Measurements from ENCODE around the gene LRBA. TPM values are rescaled to one million over a fixed set of nuclear protein-coding genes. Genes with fewer than 3 reads are reported as not detected.

The LRBA gene
- total and polyA plus RNA-seq, 2 of the 4 experiments (the other 2 are of a cell fraction): 10.2 to 51.6 TPM

DNA sequence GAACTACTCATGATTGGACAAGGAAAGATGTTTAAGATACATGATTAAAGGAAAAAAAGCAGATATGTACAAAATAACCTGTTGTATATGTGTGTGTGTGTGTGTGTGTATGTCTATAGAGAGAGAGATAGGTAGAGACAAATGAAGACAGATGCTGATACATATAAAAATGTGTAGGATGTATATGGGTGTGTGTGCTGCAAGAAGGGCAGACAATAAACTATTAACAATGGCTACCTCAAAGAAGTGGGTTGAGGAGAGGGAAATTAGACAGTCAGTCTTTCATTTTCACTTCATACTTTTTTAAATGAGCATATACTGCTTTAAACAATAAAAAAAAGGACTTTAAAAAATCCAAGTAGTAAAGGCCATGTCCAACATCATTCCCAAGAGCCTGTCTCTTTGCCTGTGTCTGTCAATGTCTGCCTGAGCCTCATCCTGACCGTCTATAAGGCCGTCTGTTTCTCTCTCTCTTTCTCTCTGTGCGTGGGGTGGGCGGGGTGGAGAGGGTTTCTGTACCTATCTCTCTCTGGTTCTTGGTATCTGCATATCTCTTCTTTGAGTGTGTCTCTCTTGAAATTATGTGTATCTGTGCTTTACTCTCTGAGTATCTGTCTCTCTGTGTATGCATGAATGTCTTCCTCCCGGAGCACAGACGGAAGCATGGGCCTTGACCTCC, 62.8 kb downstream of the LRBA start:
- in situ Hi-C loops (cut with MboI; ENCODE audit: low sequenced_read_pairs): no loop called here
- Histone ChIP-seq H3K9me3 (ENCODE audit: control insufficient read depth, insufficient read depth, low read length) (no peaks in the 10 kb centered on the region), H3K9ac (ENCODE audit: low read depth, low read length) (no peak overlapping the region), H3K4ac (ENCODE audit: low read depth, low read length) (no peak overlapping the region), H3K23ac (ENCODE audit: low read depth, low read length) (no peak overlapping the region), H2AFZ (replicated peaks; ENCODE audit: low read length, poor library complexity) (no peak overlapping the region), H2BK120ac (ENCODE audit: low read depth, low read length) (no peak overlapping the region), H2AK5ac (ENCODE audit: low read depth, low read length) (no peak overlapping the region), H3K27me3 (ENCODE audit: control insufficient read depth, insufficient read depth, low read length) (no peaks in the 10 kb centered on the region), H3K4me3 (ENCODE audit: insufficient read depth, low read depth, low read length) (no peak overlapping the region), H2BK15ac (ENCODE audit: low read depth, low read length) (no peak overlapping the region), H3K36me3 (ENCODE audit: control insufficient read depth, insufficient read depth, low read length) (no peaks in the 10 kb centered on the region), H4K20me1 (ENCODE audit: insufficient read depth, low read length) (no peaks in the 10 kb centered on the region), H3K56ac (ENCODE audit: extremely low read depth, insufficient read depth, low read length) (no peak overlapping the region), H4K91ac (ENCODE audit: insufficient read depth, low read depth, low read length) (no peak overlapping the region), H3K4me2 (ENCODE audit: low read depth, low read length) (no peak overlapping the region), H3K27ac (ENCODE audit: insufficient read depth, low read length) (no peak overlapping the region), H3K79me1 (ENCODE audit: low read depth in 1 of 2, low read length in 2 of 2) (peaks cover 0 to 5% of the 10 kb centered on the region in 2 experiments; a peak in 2 of 4 replicates), H4K8ac (ENCODE audit: low read depth in 2 of 2, low read length in 2 of 2) (no peak overlapping the region), H3K18ac (ENCODE audit: low read depth, low read length) (no peak overlapping the region), H4K5ac (ENCODE audit: low read depth, low read length) (no peak overlapping the region), H2BK20ac (ENCODE audit: low read depth, low read length) (no peak overlapping the region), H3K14ac (replicated peaks; ENCODE audit: low read depth, low read length) (no peak overlapping the region), H2BK5ac (ENCODE audit: low read depth, low read length, poor library complexity, severe bottlenecking) (no peak overlapping the region), H3K9me1 (ENCODE audit: insufficient read depth, low read length) (no peaks in the 10 kb centered on the region), H2AK9ac (replicated peaks; ENCODE audit: low read depth, low read length, poor library complexity) (no peak overlapping the region), H3K4me1 (ENCODE audit: control insufficient read depth, insufficient read depth, low read length) (no peaks in the 10 kb centered on the region)
- ChIA-PET CTCF (no interaction called here), POLR2A (ENCODE audit: unreplicated experiment) (no interaction called here)
- dilution Hi-C loops (cut with HindIII; ENCODE audit: low sequenced_read_pairs, unreplicated experiment): no loop called here
- ATAC-seq (ENCODE audit: low read depth) (no peak), DNase-seq (no peak)
- WGBS, 2 experiments (ENCODE audit: extremely low coverage in 2 of 2, insufficient read length in 1 of 2): no CpG with 5 or more reads among the region's 6 CpGs
- BruUV-seq (replicated peaks): no TSS peak
- TF ChIP-seq CHD1 (IDR thresholded peaks at IDR 0.05; ENCODE audit: low read depth, low read length): no peak
- no peak for TF ChIP-seq RCOR1 (IDR thresholded peaks at IDR 0.05; ENCODE audit: insufficient replicate concordance, low read length)
- TF ChIP-seq MAZ (IDR thresholded peaks at IDR 0.05; ENCODE audit: borderline replicate concordance, low read depth, low read length): no peak
- no peak for TF ChIP-seq BHLHE40 (IDR thresholded peaks at IDR 0.05; ENCODE audit: low read depth, low read length)
- no peak for TF ChIP-seq SMC3 (IDR thresholded peaks at IDR 0.05; ENCODE audit: low read depth, low read length)
- no peak for TF ChIP-seq CEBPB (IDR thresholded peaks at IDR 0.05; ENCODE audit: low read depth, low read length)
- TF ChIP-seq, protein P1, sequence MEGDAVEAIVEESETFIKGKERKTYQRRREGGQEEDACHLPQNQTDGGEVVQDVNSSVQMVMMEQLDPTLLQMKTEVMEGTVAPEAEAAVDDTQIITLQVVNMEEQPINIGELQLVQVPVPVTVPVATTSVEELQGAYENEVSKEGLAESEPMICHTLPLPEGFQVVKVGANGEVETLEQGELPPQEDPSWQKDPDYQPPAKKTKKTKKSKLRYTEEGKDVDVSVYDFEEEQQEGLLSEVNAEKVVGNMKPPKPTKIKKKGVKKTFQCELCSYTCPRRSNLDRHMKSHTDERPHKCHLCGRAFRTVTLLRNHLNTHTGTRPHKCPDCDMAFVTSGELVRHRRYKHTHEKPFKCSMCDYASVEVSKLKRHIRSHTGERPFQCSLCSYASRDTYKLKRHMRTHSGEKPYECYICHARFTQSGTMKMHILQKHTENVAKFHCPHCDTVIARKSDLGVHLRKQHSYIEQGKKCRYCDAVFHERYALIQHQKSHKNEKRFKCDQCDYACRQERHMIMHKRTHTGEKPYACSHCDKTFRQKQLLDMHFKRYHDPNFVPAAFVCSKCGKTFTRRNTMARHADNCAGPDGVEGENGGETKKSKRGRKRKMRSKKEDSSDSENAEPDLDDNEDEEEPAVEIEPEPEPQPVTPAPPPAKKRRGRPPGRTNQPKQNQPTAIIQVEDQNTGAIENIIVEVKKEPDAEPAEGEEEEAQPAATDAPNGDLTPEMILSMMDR (conservative IDR thresholded peaks at IDR 0.05; ENCODE audit: low read depth, low read length): no peak
- TF ChIP-seq RFX5 (IDR thresholded peaks at IDR 0.05; ENCODE audit: low read depth, low read length): no peak
- TF ChIP-seq MAFK (IDR thresholded peaks at IDR 0.05; ENCODE audit: low read depth, low read length): no peak
- no peak for TF ChIP-seq FOS (IDR thresholded peaks at IDR 0.05; ENCODE audit: low read depth, low read length)
- no peak for TF ChIP-seq POLR2A (IDR thresholded peaks at IDR 0.05; ENCODE audit: low read depth, low read length)
- TF ChIP-seq RAD21 (IDR thresholded peaks at IDR 0.05; ENCODE audit: low read length): no peak
- TF ChIP-seq, protein P2, sequence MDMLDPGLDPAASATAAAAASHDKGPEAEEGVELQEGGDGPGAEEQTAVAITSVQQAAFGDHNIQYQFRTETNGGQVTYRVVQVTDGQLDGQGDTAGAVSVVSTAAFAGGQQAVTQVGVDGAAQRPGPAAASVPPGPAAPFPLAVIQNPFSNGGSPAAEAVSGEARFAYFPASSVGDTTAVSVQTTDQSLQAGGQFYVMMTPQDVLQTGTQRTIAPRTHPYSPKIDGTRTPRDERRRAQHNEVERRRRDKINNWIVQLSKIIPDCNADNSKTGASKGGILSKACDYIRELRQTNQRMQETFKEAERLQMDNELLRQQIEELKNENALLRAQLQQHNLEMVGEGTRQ (IDR thresholded peaks at IDR 0.05; ENCODE audit: low read depth, low read length): no peak
- TF ChIP-seq, protein P3, sequence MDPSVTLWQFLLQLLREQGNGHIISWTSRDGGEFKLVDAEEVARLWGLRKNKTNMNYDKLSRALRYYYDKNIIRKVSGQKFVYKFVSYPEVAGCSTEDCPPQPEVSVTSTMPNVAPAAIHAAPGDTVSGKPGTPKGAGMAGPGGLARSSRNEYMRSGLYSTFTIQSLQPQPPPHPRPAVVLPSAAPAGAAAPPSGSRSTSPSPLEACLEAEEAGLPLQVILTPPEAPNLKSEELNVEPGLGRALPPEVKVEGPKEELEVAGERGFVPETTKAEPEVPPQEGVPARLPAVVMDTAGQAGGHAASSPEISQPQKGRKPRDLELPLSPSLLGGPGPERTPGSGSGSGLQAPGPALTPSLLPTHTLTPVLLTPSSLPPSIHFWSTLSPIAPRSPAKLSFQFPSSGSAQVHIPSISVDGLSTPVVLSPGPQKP (IDR thresholded peaks at IDR 0.05; ENCODE audit: borderline replicate concordance, low read depth, low read length): no peak
- TF ChIP-seq MXI1 (IDR thresholded peaks at IDR 0.05; ENCODE audit: borderline replicate concordance, low read depth, low read length): no peak
- no peak for TF ChIP-seq NFE2L2 (IDR thresholded peaks at IDR 0.05; ENCODE audit: low read depth, low read length)
- intact Hi-C loops (cut with micrococcal nuclease): no loop called here
